ENCODE results near the gene H6PD.
"Not testable (repeated sequence)": the region's sequence is repeated elsewhere in the genome, so short reads cannot be mapped to it uniquely, and the experiment has no call there.

Gene H6PD

GRCh38 chr1:9294405-9294773, 59.8 kb downstream of the H6PD start:
- TF ChIP-seq CTCF (IDR thresholded peaks at IDR 0.05; ENCODE audit: low read depth, low read length) = no peak
- peak; percentile 67 to 91 for DNase-seq (ENCODE audit: low read depth in 2 of 2)
- H3K4me3 ChIP-seq (replicated peaks in 1 of 2; ENCODE audit: low read depth in 2 of 2, low read length in 2 of 2) = peak overlapping the region; percentile 87 to 99

GRCh38 chr1:9294910-9295636, 60.5 kb downstream of the H6PD start:
- H3K4me3 ChIP-seq (replicated peaks in 1 of 2; ENCODE audit: low read depth in 2 of 2, low read length in 2 of 2) = peak overlapping the region; percentile 87 to 99
- TF ChIP-seq CTCF (IDR thresholded peaks at IDR 0.05; ENCODE audit: low read depth, low read length) = no peak
- peak; percentile 73 to 79 for DNase-seq (ENCODE audit: low read depth in 2 of 2)

- TF ChIP-seq CTCF (IDR thresholded peaks at IDR 0.05; ENCODE audit: low read depth, low read length) = no peak
- H3K4me3 ChIP-seq (replicated peaks in 1 of 2; ENCODE audit: low read depth in 2 of 2, low read length in 2 of 2) = peak overlapping the region in 1 of 2 donors; percentile 99
- no peak for DNase-seq (ENCODE audit: low read depth in 2 of 2)
Measured at GRCh38 chr1:9295884-9296283, 61.3 kb downstream of the H6PD start.

DNA sequence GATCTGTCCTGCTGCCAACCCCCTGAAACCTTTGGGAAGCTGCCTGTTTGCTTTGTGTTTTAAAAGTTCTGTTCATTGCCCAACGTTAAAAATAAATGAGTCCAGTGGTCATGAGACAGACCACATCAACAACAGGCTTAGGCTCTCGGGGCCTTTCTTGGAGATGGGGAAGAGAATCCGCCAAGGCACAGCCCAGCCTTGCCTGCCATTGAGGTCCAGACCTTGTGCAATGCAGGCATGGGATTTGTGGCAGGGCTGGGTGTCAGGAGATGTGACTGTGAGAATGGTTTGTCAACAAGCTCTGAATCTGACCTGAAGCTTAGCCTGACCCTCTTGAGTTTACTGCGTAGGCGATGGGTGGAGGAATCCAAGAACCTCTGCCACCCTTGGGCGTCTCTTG, 62.3 kb downstream of the H6PD start:
- TF ChIP-seq CTCF (IDR thresholded peaks at IDR 0.05; ENCODE audit: low read depth, low read length) = no peak
- no peak overlapping the region for H3K4me3 ChIP-seq (replicated peaks in 1 of 2; ENCODE audit: low read depth in 2 of 2, low read length in 2 of 2)
- DNase-seq (ENCODE audit: low read depth in 2 of 2) = no peak

DNA sequence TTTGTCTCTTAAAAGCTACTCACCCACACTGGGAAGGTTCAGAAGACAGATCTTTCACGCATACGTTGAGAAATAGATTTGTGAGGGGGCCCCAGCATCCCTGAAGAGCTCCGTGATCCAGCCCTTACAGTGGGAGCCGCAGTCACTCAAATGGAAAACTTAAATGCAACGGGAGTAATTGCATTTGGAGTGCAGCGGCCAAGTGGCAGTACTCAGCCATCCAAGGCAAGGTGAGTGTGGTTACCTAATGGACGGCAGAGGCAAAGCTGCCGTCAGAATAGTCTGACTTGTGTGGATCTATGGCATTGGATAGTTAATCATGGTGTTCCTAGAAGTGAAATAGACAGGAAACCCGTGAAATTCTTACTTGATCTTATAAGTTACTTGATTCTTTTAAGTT, 63.3 kb downstream of the H6PD start:
- no peak for TF ChIP-seq CTCF (IDR thresholded peaks at IDR 0.05; ENCODE audit: low read depth, low read length)
- no peak overlapping the region for H3K4me3 ChIP-seq (replicated peaks in 1 of 2; ENCODE audit: low read depth in 2 of 2, low read length in 2 of 2)
- no peak for DNase-seq (ENCODE audit: low read depth in 2 of 2)

GRCh38 chr1:9298282-9298681, 63.7 kb downstream of the H6PD start:
- DNase-seq (ENCODE audit: low read depth in 2 of 2) = no peak
- no peak for TF ChIP-seq CTCF (IDR thresholded peaks at IDR 0.05; ENCODE audit: low read depth, low read length)
- no peak overlapping the region for H3K4me3 ChIP-seq (replicated peaks in 1 of 2; ENCODE audit: low read depth in 2 of 2, low read length in 2 of 2)

DNA sequence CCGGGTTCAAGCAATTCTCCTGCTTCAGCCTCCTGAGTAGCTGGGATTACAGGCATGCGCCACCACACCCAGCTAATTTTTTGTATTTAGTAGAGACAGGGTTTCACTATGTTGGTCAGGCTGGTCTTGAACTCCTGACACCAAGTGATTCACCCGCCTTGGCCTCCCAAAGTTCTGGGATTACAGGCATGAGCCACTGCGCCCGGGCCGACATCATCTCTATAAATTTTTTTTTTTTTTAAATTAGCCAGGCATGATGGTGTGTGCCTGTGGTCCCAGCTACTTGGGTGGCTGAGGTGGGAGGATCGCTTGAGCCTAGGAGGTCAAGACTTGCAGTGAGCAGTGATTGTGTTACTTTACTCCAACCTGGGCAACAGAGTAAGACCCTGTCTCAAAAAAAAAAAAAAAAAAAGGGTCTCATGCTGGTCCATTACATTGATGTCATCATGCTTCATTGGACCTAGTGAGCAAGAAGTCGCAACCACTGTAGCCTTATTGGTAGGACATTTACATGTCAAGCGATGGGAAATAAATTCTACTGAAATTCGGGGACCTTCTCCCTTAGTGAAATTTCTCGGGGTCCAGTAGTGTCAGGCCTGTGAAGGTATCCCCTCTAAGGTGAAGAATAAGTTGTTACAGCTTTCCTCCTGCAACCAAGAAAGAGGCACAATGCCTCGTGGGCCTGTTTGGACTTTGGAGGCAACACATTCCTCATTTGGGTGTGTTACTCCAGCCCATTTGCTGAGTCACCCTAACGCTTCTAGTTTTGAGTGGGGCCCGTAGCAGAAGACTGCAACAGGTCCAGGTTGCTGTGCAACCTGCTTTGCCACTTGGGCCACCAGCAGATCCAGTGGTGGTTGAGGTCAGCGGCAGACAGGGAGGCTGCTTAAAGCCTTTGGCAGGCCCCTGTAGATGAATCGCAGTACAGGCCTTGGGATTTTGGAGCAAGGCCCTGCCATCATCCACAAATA, 65.3 kb downstream of the H6PD start:
- H3K4me3 ChIP-seq (replicated peaks in 1 of 2; ENCODE audit: low read depth in 2 of 2, low read length in 2 of 2) = not testable (repeated sequence)
- DNase-seq (ENCODE audit: low read depth in 2 of 2) = peak; percentile 64 to 71

Data from cardiac fibroblast (primary cell).